ENCODE results near the gene ARSK. TPM values are rescaled to one million over a fixed set of nuclear protein-coding genes. Genes with fewer than 3 reads are reported as not detected.

ARSK gene
- total and polyA plus RNA-seq, 2 of the 4 experiments (the other 2 are of a cell fraction): 15.1 to 22.0 TPM

GRCh38 chr5:95519681-95520080 lies 35.2 kb upstream of the ARSK start:
- no peak overlapping the region for H3K18ac ChIP-seq (ENCODE audit: low read depth, low read length)
- no peak overlapping the region for H2BK120ac ChIP-seq (ENCODE audit: low read depth, low read length)
- peaks cover 11% of the 10 kb centered on the region for H3K36me3 ChIP-seq (ENCODE audit: control insufficient read depth, insufficient read depth, low read length)
- H3K9me1 ChIP-seq (ENCODE audit: insufficient read depth, low read length): no peaks in the 10 kb centered on the region; the same call in 1 of the 2 replicates
- H3K14ac ChIP-seq (replicated peaks; ENCODE audit: low read depth, low read length): no peak overlapping the region
- H3K9me3 ChIP-seq (ENCODE audit: control insufficient read depth, insufficient read depth, low read length): no peaks in the 10 kb centered on the region
- no peaks in the 10 kb centered on the region for H3K4me1 ChIP-seq (ENCODE audit: control insufficient read depth, insufficient read depth, low read length)
- H4K20me1 ChIP-seq (ENCODE audit: insufficient read depth, low read length): no peaks in the 10 kb centered on the region
- no peak overlapping the region for H3K23ac ChIP-seq (ENCODE audit: low read depth, low read length)
- WGBS, 2 experiments (ENCODE audit: extremely low coverage in 2 of 2, insufficient read length in 1 of 2): no CpG with 5 or more reads among the region's 1 CpG
- no peak overlapping the region for H3K4me2 ChIP-seq (ENCODE audit: low read depth, low read length)
- no peak overlapping the region for H2BK5ac ChIP-seq (ENCODE audit: low read depth, low read length, poor library complexity, severe bottlenecking)
- H3K27me3 ChIP-seq (ENCODE audit: control insufficient read depth, insufficient read depth, low read length): no peaks in the 10 kb centered on the region
- intact Hi-C loops (cut with micrococcal nuclease): no loop called here
- in situ Hi-C loops (cut with MboI; ENCODE audit: low sequenced_read_pairs): no loop called here
- H2BK15ac ChIP-seq (ENCODE audit: low read depth, low read length): no peak overlapping the region
- no peak overlapping the region for H2AK5ac ChIP-seq (ENCODE audit: low read depth, low read length)
- BruUV-seq (replicated peaks): no TSS peak
- dilution Hi-C loops (cut with HindIII; ENCODE audit: low sequenced_read_pairs, unreplicated experiment): no loop called here
- H3K4me3 ChIP-seq (ENCODE audit: insufficient read depth, low read depth, low read length): no peak overlapping the region
- H4K5ac ChIP-seq (ENCODE audit: low read depth, low read length): no peak overlapping the region
- H3K79me1 ChIP-seq (ENCODE audit: low read depth in 1 of 2, low read length in 2 of 2): peaks cover 0 to 4% of the 10 kb centered on the region in 2 experiments; a peak in 2 of 4 replicates
- H2AFZ ChIP-seq (replicated peaks; ENCODE audit: low read length, poor library complexity): no peak overlapping the region
- H3K4ac ChIP-seq (ENCODE audit: low read depth, low read length): no peak overlapping the region
- POLR2A ChIA-PET (ENCODE audit: unreplicated experiment): no interaction called here
- no peak for ATAC-seq (ENCODE audit: low read depth)
- CTCF ChIA-PET: no interaction called here
- no peak overlapping the region for H2AK9ac ChIP-seq (replicated peaks; ENCODE audit: low read depth, low read length, poor library complexity)
- H4K8ac ChIP-seq (ENCODE audit: low read depth in 2 of 2, low read length in 2 of 2): no peak overlapping the region
- TF ChIP-seq MAFK (IDR thresholded peaks at IDR 0.05; ENCODE audit: low read depth, low read length): no peak
- no peak overlapping the region for H2BK20ac ChIP-seq (ENCODE audit: low read depth, low read length)
- DNase-seq: no peak
- H3K27ac ChIP-seq (ENCODE audit: insufficient read depth, low read length): no peak overlapping the region
- no peak overlapping the region for H3K56ac ChIP-seq (ENCODE audit: extremely low read depth, insufficient read depth, low read length)
- no peak overlapping the region for H3K9ac ChIP-seq (ENCODE audit: low read depth, low read length)
- H4K91ac ChIP-seq (ENCODE audit: insufficient read depth, low read depth, low read length): no peak overlapping the region
